ENCODE results near the gene SNRPB. TPM values are rescaled to one million over a fixed set of nuclear protein-coding genes. Genes with fewer than 3 reads are reported as not detected.

The SNRPB gene
- total RNA-seq, 1 donor from 2014 or later: 51.3 TPM

- ATAC-seq (no peak), DNase-seq (no peak)
- intact Hi-C loops (cut with micrococcal nuclease): loop anchor here (10.0 kb wide), 2 partner anchors 247 to 487 kb away; no protein-coding TSS in a partner anchor
Observed at GRCh38 chr20:2451422-2451821, 19.2 kb downstream of the SNRPB start.

GRCh38 chr20:2449386-2449785 is 21.2 kb downstream of the SNRPB start:
- ATAC-seq: no peak
- no peak for DNase-seq
- intact Hi-C loops (cut with micrococcal nuclease): no loop called here

GRCh38 chr20:2446845-2447244 is 23.7 kb downstream of the SNRPB start:
- no peak for DNase-seq

GRCh38 chr20:2431185-2431584 is 39.4 kb downstream of the SNRPB start:
- no peak for DNase-seq
- intact Hi-C loops (cut with micrococcal nuclease): no loop called here
- ATAC-seq: no peak

More at GRCh38 chr20:2446845-2447244, 23.7 kb downstream of the SNRPB start:
- no peak for ATAC-seq
- intact Hi-C loops (cut with micrococcal nuclease): no loop called here

GRCh38 chr20:2430538-2430937 is 40.1 kb downstream of the SNRPB start:
- intact Hi-C loops (cut with micrococcal nuclease): no loop called here
- no peak for ATAC-seq

GRCh38 chr20:2429051-2429450 is 41.5 kb downstream of the SNRPB start:
- intact Hi-C loops (cut with micrococcal nuclease): no loop called here
- ATAC-seq (no peak), DNase-seq (no peak)

More at GRCh38 chr20:2430538-2430937, 40.1 kb downstream of the SNRPB start:
- DNase-seq: no peak

GRCh38 chr20:2421247-2421646 is 49.3 kb downstream of the SNRPB start:
- intact Hi-C loops (cut with micrococcal nuclease): no loop called here
- no peak for ATAC-seq

GRCh38 chr20:2420510-2420909 is 50.1 kb downstream of the SNRPB start:
- intact Hi-C loops (cut with micrococcal nuclease): no loop called here
- ATAC-seq (no peak), DNase-seq (no peak)

More at GRCh38 chr20:2421247-2421646, 49.3 kb downstream of the SNRPB start:
- no peak for DNase-seq

- intact Hi-C loops (cut with micrococcal nuclease): no loop called here
- ATAC-seq (no peak), DNase-seq (no peak)
Observed at GRCh38 chr20:2418388-2418787, 52.2 kb downstream of the SNRPB start.

GRCh38 chr20:2417213-2417541 is 53.4 kb downstream of the SNRPB start:
- no peak for DNase-seq
- ATAC-seq: no peak
- intact Hi-C loops (cut with micrococcal nuclease): no loop called here

GRCh38 chr20:2416541-2417212 is 53.9 kb downstream of the SNRPB start:
- intact Hi-C loops (cut with micrococcal nuclease): no loop called here
- DNase-seq: no peak
- no peak for ATAC-seq

Other genes starting within 250 kb of the SNRPB start
- not detected for gene TGM3, start 174.8 kb downstream of the SNRPB start, total RNA-seq
- not detected for gene TGM6, start 89.9 kb downstream of the SNRPB start, total RNA-seq
- gene ZNF343, start 38.1 kb upstream of the SNRPB start, total RNA-seq: 5.8 TPM
- gene TMC2, start 65.8 kb upstream of the SNRPB start, total RNA-seq: 0.10 TPM
- gene NOP56, start 181.8 kb upstream of the SNRPB start, total RNA-seq: 54.2 TPM
- gene IDH3B, start 193.4 kb upstream of the SNRPB start, total RNA-seq: 247 TPM
- 3.7 TPM for gene EBF4, start 222.0 kb upstream of the SNRPB start, total RNA-seq